HEK293 (cell line): Measurements from ENCODE around the gene ARID1A.

ENCODE experiments used
- BCL11B ChIP-seq: fragments of 450-650 bp; formaldehyde crosslinking; IDR thresholded peaks from 2 replicates; pipeline ENCODE4 v1.5.1; 2016; ENCODE audit warnings: low read depth, missing biosample characterization, missing genetic modification characterization
- CTCF ChIP-seq: fragments of 450-650 bp; formaldehyde crosslinking; IDR thresholded peaks from 2 replicates; pipeline ENCODE4 v1.5.1; 2016; ENCODE audit warnings: missing biosample characterization, missing genetic modification characterization
- FEZF1 ChIP-seq: fragments of 450-650 bp; formaldehyde crosslinking; IDR thresholded peaks from 2 replicates; pipeline ENCODE4 v1.5.1; 2016; ENCODE audit warnings: missing biosample characterization, missing genetic modification characterization
- GFI1B ChIP-seq: fragments of 450-650 bp; formaldehyde crosslinking; IDR thresholded peaks from 2 replicates; pipeline ENCODE4 v1.5.1; 2016; ENCODE audit warnings: missing biosample characterization, missing genetic modification characterization
- GLIS1 ChIP-seq: fragments of 450-650 bp; formaldehyde crosslinking; IDR thresholded peaks from 2 replicates; pipeline ENCODE4 v1.5.1; 2016; ENCODE audit warnings: missing biosample characterization, missing genetic modification characterization
- KLF9 ChIP-seq: fragments of 450-650 bp; formaldehyde crosslinking; IDR thresholded peaks from 2 replicates; pipeline ENCODE4 v1.5.1; 2016; ENCODE audit warnings: missing biosample characterization, missing genetic modification characterization, low read depth
- PRDM6 ChIP-seq: fragments of 450-650 bp; formaldehyde crosslinking; IDR thresholded peaks from 2 replicates; pipeline ENCODE4 v1.5.1; 2017; ENCODE audit warnings: missing biosample characterization, missing genetic modification characterization
- RBAK ChIP-seq: fragments of 450-650 bp; formaldehyde crosslinking; IDR thresholded peaks from 2 replicates; pipeline ENCODE4 v1.5.1; 2016; ENCODE audit warnings: missing biosample characterization, missing genetic modification characterization
- TCF7L2 ChIP-seq: IDR thresholded peaks from 2 replicates; pipeline ENCODE4 v1.6.1; 2011; ENCODE audit warnings: low read depth, mild to moderate bottlenecking, inconsistent platforms, low read length, moderate library complexity, borderline replicate concordance
- ZBTB17 ChIP-seq: fragments of 450-650 bp; formaldehyde crosslinking; IDR thresholded peaks from 2 replicates; pipeline ENCODE4 v1.5.1; 2016; ENCODE audit warnings: missing biosample characterization, missing genetic modification characterization
- ZBTB48 ChIP-seq: fragments of 450-650 bp; formaldehyde crosslinking; IDR thresholded peaks from 2 replicates; pipeline ENCODE4 v1.5.1; 2016; ENCODE audit warnings: missing biosample characterization, missing genetic modification characterization
- ZBTB8A ChIP-seq: fragments of 450-650 bp; formaldehyde crosslinking; IDR thresholded peaks from 2 replicates; pipeline ENCODE4 v1.5.1; 2016; ENCODE audit warnings: missing biosample characterization, missing genetic modification characterization
- ZNF138 ChIP-seq: fragments of 450-650 bp; formaldehyde crosslinking; IDR thresholded peaks from 2 replicates; pipeline ENCODE4 v1.5.1; 2016; ENCODE audit warnings: missing biosample characterization, missing genetic modification characterization, borderline replicate concordance
- ZNF155 ChIP-seq: fragments of 450-650 bp; formaldehyde crosslinking; IDR thresholded peaks from 2 replicates; pipeline ENCODE4 v1.5.1; 2016; ENCODE audit warnings: missing biosample characterization, missing genetic modification characterization
- ZNF175 ChIP-seq: fragments of 450-650 bp; formaldehyde crosslinking; IDR thresholded peaks from 2 replicates; pipeline ENCODE4 v1.5.1; 2016; ENCODE audit warnings: missing biosample characterization, missing genetic modification characterization
- ZNF214 ChIP-seq: fragments of 450-650 bp; formaldehyde crosslinking; IDR thresholded peaks from 2 replicates; pipeline ENCODE4 v1.5.1; 2017; ENCODE audit warnings: missing biosample characterization, mild to moderate bottlenecking, missing genetic modification characterization, borderline replicate concordance
- ZNF239 ChIP-seq: fragments of 450-650 bp; formaldehyde crosslinking; IDR thresholded peaks from 2 replicates; pipeline ENCODE4 v1.5.1; 2016; ENCODE audit warnings: missing biosample characterization, missing genetic modification characterization
- ZNF280D ChIP-seq: fragments of 450-650 bp; formaldehyde crosslinking; IDR thresholded peaks from 2 replicates; pipeline ENCODE4 v1.5.1; 2016; ENCODE audit warnings: missing biosample characterization, missing genetic modification characterization
- ZNF302 ChIP-seq: fragments of 450-650 bp; formaldehyde crosslinking; IDR thresholded peaks from 2 replicates; pipeline ENCODE4 v1.5.1; 2016; ENCODE audit warnings: missing biosample characterization, missing genetic modification characterization, low read depth
- ZNF366 ChIP-seq: fragments of 450-650 bp; formaldehyde crosslinking; conservative IDR thresholded peaks from 2 replicates; pipeline ENCODE4 v1.5.1; 2016; ENCODE audit warnings: missing biosample characterization, missing genetic modification characterization
- ZNF37A ChIP-seq: fragments of 450-650 bp; IDR thresholded peaks from 2 replicates; pipeline ENCODE4 v1.5.1; 2018; ENCODE audit warnings: missing biosample characterization, missing genetic modification characterization
- ZNF416 ChIP-seq: fragments of 450-650 bp; formaldehyde crosslinking; IDR thresholded peaks from 2 replicates; pipeline ENCODE4 v1.5.1; 2016; ENCODE audit warnings: missing biosample characterization, missing genetic modification characterization
- ZNF423 ChIP-seq: fragments of 450-650 bp; formaldehyde crosslinking; IDR thresholded peaks from 2 replicates; pipeline ENCODE4 v1.5.1; 2016; ENCODE audit warnings: missing biosample characterization, missing genetic modification characterization
- ZNF433 ChIP-seq: fragments of 450-650 bp; formaldehyde crosslinking; IDR thresholded peaks from 2 replicates; pipeline ENCODE4 v1.5.1; 2016; ENCODE audit warnings: missing biosample characterization, missing genetic modification characterization, low read depth
- ZNF530 ChIP-seq: fragments of 450-650 bp; formaldehyde crosslinking; IDR thresholded peaks from 2 replicates; pipeline ENCODE4 v1.5.1; 2016; ENCODE audit warnings: low read depth, missing biosample characterization, missing genetic modification characterization
- ZNF558 ChIP-seq: fragments of 450-650 bp; formaldehyde crosslinking; IDR thresholded peaks from 2 replicates; pipeline ENCODE4 v1.5.1; 2016; ENCODE audit warnings: missing biosample characterization, missing genetic modification characterization
- ZNF571 ChIP-seq: fragments of 450-650 bp; formaldehyde crosslinking; IDR thresholded peaks from 2 replicates; pipeline ENCODE4 v1.5.0; 2017; ENCODE audit warnings: missing biosample characterization, missing genetic modification characterization
- ZNF623 ChIP-seq: fragments of 450-650 bp; formaldehyde crosslinking; IDR thresholded peaks from 2 replicates; pipeline ENCODE4 v1.5.1; 2016; ENCODE audit warnings: missing biosample characterization, missing genetic modification characterization
- ZNF626 ChIP-seq: fragments of 450-650 bp; sonication (Bioruptor Pico); formaldehyde crosslinking; IDR thresholded peaks from 2 replicates; pipeline ENCODE4 v1.5.1; 2018; ENCODE audit warnings: missing biosample characterization, missing genetic modification characterization, inconsistent platforms
- ZNF785 ChIP-seq: fragments of 450-650 bp; formaldehyde crosslinking; IDR thresholded peaks from 2 replicates; pipeline ENCODE4 v1.5.1; 2016; ENCODE audit warnings: missing biosample characterization, missing genetic modification characterization

ARID1A gene

GRCh38 chr1:26695356-26696118 is at the start of gene ARID1A (continued):
- TF ChIP-seq CTCF (tag by site-specific recombination) (peak; percentile 75), ZNF37A (tag by site-specific recombination) (0 out of 2 replicates have a peak, but pooled peaks have one; percentile 13), ZNF626 (tag by site-specific recombination) (0 out of 2 replicates have a peak, but pooled peaks have one; percentile 42), FEZF1 (tag by site-specific recombination) (peak; percentile 94), ZNF155 (no peak), ZNF280D (peak; percentile 86), ZNF785 (tag by site-specific recombination) (0 out of 2 replicates have a peak, but pooled peaks have one; percentile 74), ZNF175 (no peak), ZNF366 (peak; percentile 89), ZNF558 (tag by site-specific recombination) (peak; percentile 49; the same call in 1 of the 2 replicates), ZBTB17 (tag by site-specific recombination) (peak; percentile 86), ZNF138 (tag by site-specific recombination) (no peak), ZNF214 (tag by site-specific recombination) (no peak), GLIS1 (peak; percentile 60; the same call in 1 of the 2 replicates), ZNF416 (tag by site-specific recombination) (no peak), ZNF239 (tag by site-specific recombination) (no peak), KLF9 (tag by site-specific recombination) (peak; percentile 77), ZNF433 (no peak), ZNF623 (peak; percentile 30; the same call in 1 of the 2 replicates), RBAK (no peak), GFI1B (tag by site-specific recombination) (no peak), PRDM6 (tag by site-specific recombination) (peak; percentile 29), ZNF302 (tag by site-specific recombination) (no peak), TCF7L2 (no peak), ZNF423 (tag by site-specific recombination) (no peak), BCL11B (0 out of 2 replicates have a peak, but pooled peaks have one; percentile 55), ZBTB8A (peak; percentile 94), ZNF571 (tag by site-specific recombination) (no peak), ZBTB48 (tag by site-specific recombination) (peak; percentile 98), ZNF530 (tag by site-specific recombination) (no peak)
